ENCODE data around the gene ADGRG1.

ADGRG1 gene

GRCh38 chr16:57690782-57691471 lies 62.5 kb downstream of the ADGRG1 start:
- H3K4me3 ChIP-seq (ENCODE audit: extremely low read depth, insufficient read depth, low read length, poor library complexity, severe bottlenecking) = no peak overlapping the region
- H3K4me1 ChIP-seq (ENCODE audit: control insufficient read depth, insufficient read depth, low read length, poor library complexity, severe bottlenecking) = no peaks in the 10 kb centered on the region
- no peaks in the 10 kb centered on the region for H3K36me3 ChIP-seq (ENCODE audit: control insufficient read depth, insufficient read depth, low read length)
- WGBS, 2 experiments (ENCODE audit: insufficient coverage in 2 of 2) = 88 to 100% methylated on average over 3 of the region's 4 CpGs
- no peak overlapping the region for H3K27ac ChIP-seq (ENCODE audit: low read depth, low read length, severe bottlenecking)
- H3K9me3 ChIP-seq (ENCODE audit: control insufficient read depth, low read length) = no peaks in the 10 kb centered on the region

- Histone ChIP-seq H3K27ac (ENCODE audit: low read depth, low read length, severe bottlenecking) (no peak overlapping the region), H3K4me1 (ENCODE audit: control insufficient read depth, insufficient read depth, low read length, poor library complexity, severe bottlenecking) (no peaks in the 10 kb centered on the region), H3K4me3 (ENCODE audit: extremely low read depth, insufficient read depth, low read length, poor library complexity, severe bottlenecking) (no peak overlapping the region), H3K9me3 (ENCODE audit: control insufficient read depth, low read length) (no peaks in the 10 kb centered on the region), H3K36me3 (ENCODE audit: control insufficient read depth, insufficient read depth, low read length) (no peaks in the 10 kb centered on the region)
- WGBS, 2 experiments (ENCODE audit: insufficient coverage in 2 of 2) = 100% methylated on average over 1 of the region's 2 CpGs; no CpG with 5 or more reads in 1 of the 2 experiments
Observed at GRCh38 chr16:57692636-57693035, 64.2 kb downstream of the ADGRG1 start.

GRCh38 chr16:57693550-57693949 lies 65.1 kb downstream of the ADGRG1 start:
- Histone ChIP-seq H3K9me3 (ENCODE audit: control insufficient read depth, low read length) (no peaks in the 10 kb centered on the region), H3K36me3 (ENCODE audit: control insufficient read depth, insufficient read depth, low read length) (no peaks in the 10 kb centered on the region), H3K27ac (ENCODE audit: low read depth, low read length, severe bottlenecking) (no peak overlapping the region), H3K4me1 (ENCODE audit: control insufficient read depth, insufficient read depth, low read length, poor library complexity, severe bottlenecking) (no peaks in the 10 kb centered on the region), H3K4me3 (ENCODE audit: extremely low read depth, insufficient read depth, low read length, poor library complexity, severe bottlenecking) (no peak overlapping the region)
- WGBS, 2 experiments (ENCODE audit: insufficient coverage in 2 of 2) = 88% methylated on average over 2 of the region's 4 CpGs; no CpG with 5 or more reads in 1 of the 2 experiments

GRCh38 chr16:57694231-57694724 lies 65.8 kb downstream of the ADGRG1 start:
- 73 to 74% methylated on average over 5 to 9 of the region's 10 CpGs for WGBS, 2 experiments (ENCODE audit: insufficient coverage in 2 of 2)
- Histone ChIP-seq H3K36me3 (ENCODE audit: control insufficient read depth, insufficient read depth, low read length) (no peaks in the 10 kb centered on the region), H3K4me3 (ENCODE audit: extremely low read depth, insufficient read depth, low read length, poor library complexity, severe bottlenecking) (no peak overlapping the region), H3K9me3 (ENCODE audit: control insufficient read depth, low read length) (no peaks in the 10 kb centered on the region), H3K4me1 (ENCODE audit: control insufficient read depth, insufficient read depth, low read length, poor library complexity, severe bottlenecking) (no peaks in the 10 kb centered on the region), H3K27ac (ENCODE audit: low read depth, low read length, severe bottlenecking) (no peak overlapping the region)

- H3K9me3 ChIP-seq (ENCODE audit: control insufficient read depth, low read length) = no peaks in the 10 kb centered on the region
- H3K36me3 ChIP-seq (ENCODE audit: control insufficient read depth, insufficient read depth, low read length) = no peaks in the 10 kb centered on the region
- H3K4me1 ChIP-seq (ENCODE audit: control insufficient read depth, insufficient read depth, low read length, poor library complexity, severe bottlenecking) = no peaks in the 10 kb centered on the region
- WGBS, 2 experiments (ENCODE audit: insufficient coverage in 2 of 2) = 41 to 51% methylated on average over 5 to 6 of the region's 8 CpGs
- H3K27ac ChIP-seq (ENCODE audit: low read depth, low read length, severe bottlenecking) = peak within 1 kb of the TSS; percentile 45
- peak within 1 kb of the TSS; percentile 24 for H3K4me3 ChIP-seq (ENCODE audit: extremely low read depth, insufficient read depth, low read length, poor library complexity, severe bottlenecking)
Observed at GRCh38 chr16:57694725-57695679, 66.6 kb downstream of the ADGRG1 start, which contains the start of gene DRC7. Gene DRC7, plus strand, starts transcription at chr16:57694806. Its CDS starts 3,144 bp downstream, at chr16:57697950.

GRCh38 chr16:57695680-57696069 lies 67.2 kb downstream of the ADGRG1 start:
- Histone ChIP-seq H3K27ac (ENCODE audit: low read depth, low read length, severe bottlenecking) (no peak overlapping the region), H3K4me1 (ENCODE audit: control insufficient read depth, insufficient read depth, low read length, poor library complexity, severe bottlenecking) (no peaks in the 10 kb centered on the region), H3K36me3 (ENCODE audit: control insufficient read depth, insufficient read depth, low read length) (no peaks in the 10 kb centered on the region), H3K9me3 (ENCODE audit: control insufficient read depth, low read length) (no peaks in the 10 kb centered on the region), H3K4me3 (ENCODE audit: extremely low read depth, insufficient read depth, low read length, poor library complexity, severe bottlenecking) (no peak overlapping the region)
- 89 to 94% methylated on average over 2 to 3 of the region's 5 CpGs for WGBS, 2 experiments (ENCODE audit: insufficient coverage in 2 of 2)

GRCh38 chr16:57696240-57696639 lies 67.8 kb downstream of the ADGRG1 start:
- no peak overlapping the region for H3K4me3 ChIP-seq (ENCODE audit: extremely low read depth, insufficient read depth, low read length, poor library complexity, severe bottlenecking)
- no peaks in the 10 kb centered on the region for H3K4me1 ChIP-seq (ENCODE audit: control insufficient read depth, insufficient read depth, low read length, poor library complexity, severe bottlenecking)
- H3K27ac ChIP-seq (ENCODE audit: low read depth, low read length, severe bottlenecking) = no peak overlapping the region
- no peaks in the 10 kb centered on the region for H3K36me3 ChIP-seq (ENCODE audit: control insufficient read depth, insufficient read depth, low read length)
- 85 to 92% methylated on average over 5 to 6 of the region's 7 CpGs for WGBS, 2 experiments (ENCODE audit: insufficient coverage in 2 of 2)
- no peaks in the 10 kb centered on the region for H3K9me3 ChIP-seq (ENCODE audit: control insufficient read depth, low read length)

GRCh38 chr16:57697896-57698537 lies 69.6 kb downstream of the ADGRG1 start:
- Histone ChIP-seq H3K27ac (ENCODE audit: low read depth, low read length, severe bottlenecking) (no peak overlapping the region), H3K36me3 (ENCODE audit: control insufficient read depth, insufficient read depth, low read length) (no peaks in the 10 kb centered on the region), H3K4me3 (ENCODE audit: extremely low read depth, insufficient read depth, low read length, poor library complexity, severe bottlenecking) (no peak overlapping the region), H3K4me1 (ENCODE audit: control insufficient read depth, insufficient read depth, low read length, poor library complexity, severe bottlenecking) (peaks cover 3% of the 10 kb centered on the region), H3K9me3 (ENCODE audit: control insufficient read depth, low read length) (no peaks in the 10 kb centered on the region)
- WGBS, 2 experiments (ENCODE audit: insufficient coverage in 2 of 2) = 89 to 97% methylated on average over 12 to 13 of the region's 17 CpGs

- 90 to 91% methylated on average over 10 to 15 of the region's 16 CpGs for whole genome bisulfite sequencing, 2 experiments (ENCODE audit: insufficient coverage in 2 of 2)
- Histone ChIP-seq H3K27ac (ENCODE audit: low read depth, low read length, severe bottlenecking) (no peak overlapping the region), H3K4me1 (ENCODE audit: control insufficient read depth, insufficient read depth, low read length, poor library complexity, severe bottlenecking) (peaks cover 3% of the 10 kb centered on the region), H3K9me3 (ENCODE audit: control insufficient read depth, low read length) (no peaks in the 10 kb centered on the region), H3K4me3 (ENCODE audit: extremely low read depth, insufficient read depth, low read length, poor library complexity, severe bottlenecking) (no peak overlapping the region), H3K36me3 (ENCODE audit: control insufficient read depth, insufficient read depth, low read length) (no peaks in the 10 kb centered on the region)
Observed at GRCh38 chr16:57698812-57699405, 70.5 kb downstream of the ADGRG1 start.

GRCh38 chr16:57699481-57699880 lies 71.1 kb downstream of the ADGRG1 start:
- no peak overlapping the region for H3K27ac ChIP-seq (ENCODE audit: low read depth, low read length, severe bottlenecking)
- H3K9me3 ChIP-seq (ENCODE audit: control insufficient read depth, low read length) = no peaks in the 10 kb centered on the region
- 91 to 100% methylated on average over 3 of the region's 3 CpGs for WGBS, 2 experiments (ENCODE audit: insufficient coverage in 2 of 2)
- no peak overlapping the region for H3K4me3 ChIP-seq (ENCODE audit: extremely low read depth, insufficient read depth, low read length, poor library complexity, severe bottlenecking)
- H3K36me3 ChIP-seq (ENCODE audit: control insufficient read depth, insufficient read depth, low read length) = no peaks in the 10 kb centered on the region
- peaks cover 3% of the 10 kb centered on the region for H3K4me1 ChIP-seq (ENCODE audit: control insufficient read depth, insufficient read depth, low read length, poor library complexity, severe bottlenecking)

Data from mesodermal cell (in vitro differentiated cells).